ENCODE results near the gene CPB1. TPM values are rescaled to one million over a fixed set of nuclear protein-coding genes. Genes with fewer than 3 reads are reported as not detected.

The CPB1 gene
- total RNA-seq, 1 donor from 2014 or later, result not detected

GRCh38 chr3:148884261-148884660, 56.6 kb downstream of the CPB1 start:
- peak; percentile 17 for DNase-seq

DNA sequence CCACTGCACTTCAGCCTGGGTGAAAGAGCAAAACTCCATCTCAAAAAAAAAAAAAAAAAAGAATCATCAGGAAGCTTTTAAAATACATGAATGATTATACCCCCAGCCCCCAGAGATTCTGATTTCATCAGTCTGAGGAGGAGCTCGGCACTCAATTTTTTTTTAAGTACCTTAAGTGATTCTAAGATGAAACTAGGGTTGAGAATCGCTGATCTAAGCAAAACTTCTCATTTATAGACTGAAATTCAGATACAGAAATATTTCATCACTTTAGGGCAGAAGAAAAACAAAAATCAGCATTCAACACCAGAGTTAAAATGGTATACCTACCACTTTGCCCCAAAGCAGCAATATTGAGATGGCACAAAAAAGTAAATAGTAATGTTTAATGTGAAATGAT, 62.2 kb downstream of the CPB1 start:
- DNase-seq, result no peak

- no peak for DNase-seq
Observed at GRCh38 chr3:148896062-148896461, 68.5 kb downstream of the CPB1 start.

GRCh38 chr3:148901987-148902791, 74.6 kb downstream of the CPB1 start:
- DNase-seq, result no peak

GRCh38 chr3:148903022-148903442, 75.4 kb downstream of the CPB1 start:
- DNase-seq, result no peak

- no peak for DNase-seq
Observed at GRCh38 chr3:148903941-148904340, 76.3 kb downstream of the CPB1 start.

- DNase-seq, result no peak
Observed at GRCh38 chr3:148906667-148907066, 79.1 kb downstream of the CPB1 start.

Other genes starting within 250 kb of the CPB1 start
- under 0.01 TPM in 1 of 2 replicates, not detected in the other for gene AGTR1, start 129.9 kb upstream of the CPB1 start, total RNA-seq
- gene CPA3, start 37.5 kb downstream of the CPB1 start, total RNA-seq, result 0.68 TPM in 1 of 2 replicates, not detected in the other
- 38.6 and 48.0 TPM in 2 replicates for gene GYG1, start 163.7 kb downstream of the CPB1 start, total RNA-seq